ENCODE measurements around the gene C2orf68. TPM values are rescaled to one million over a fixed set of nuclear protein-coding genes. Genes with fewer than 3 reads are reported as not detected.

C2orf68 gene
- total and polyA plus RNA-seq, 9 of the 15 experiments (the other 6 are each of a cell fraction or from before 2014, with no cell fraction given), result 22.1 to 50.0 (median 31.8) TPM

- TF ChIP-seq AFF4 (CRISPR knock-in tag; IDR thresholded peaks at IDR 0.05) (no peak), TBL1XR1 (IDR thresholded peaks at IDR 0.05; ENCODE audit: low read length in 2 of 2) (no peak), ZSCAN32 (CRISPR knock-in tag; IDR thresholded peaks at IDR 0.05) (no peak), ZNF347 (CRISPR knock-in tag; IDR thresholded peaks at IDR 0.05; ENCODE audit: low read depth) (no peak), FOXA1 (IDR thresholded peaks at IDR 0.05; ENCODE audit: borderline replicate concordance) (no peak), CAMTA2 (CRISPR knock-in tag; conservative IDR thresholded peaks at IDR 0.05) (0 out of 2 replicates have a peak, but pooled peaks have one; percentile 43), ETV1 (tag; conservative IDR thresholded peaks at IDR 0.05; ENCODE audit: low read depth) (peak; percentile 89), YBX1 (IDR thresholded peaks at IDR 0.05) (no peak), SRSF1 (IDR thresholded peaks at IDR 0.05; ENCODE audit: low read depth, low read length) (no peak), TCF7L2 (IDR thresholded peaks at IDR 0.05; ENCODE audit: low read depth, low read length) (no peak), CBX8 (IDR thresholded peaks at IDR 0.05; ENCODE audit: borderline replicate concordance, extremely low read depth, low read depth, low read length, poor library complexity, severe bottlenecking) (no peak), RCOR1 (IDR thresholded peaks at IDR 0.05; ENCODE audit: borderline replicate concordance in 1 of 2, low read depth in 2 of 2, low read length in 2 of 2) (no peak; a peak in 1 of 4 replicates), ETS1 (conservative IDR thresholded peaks at IDR 0.05; ENCODE audit: control insufficient read depth, low read depth, low read length) (0 out of 2 replicates have a peak, but pooled peaks have one; percentile 7), E2F1 (CRISPR knock-in tag; IDR thresholded peaks at IDR 0.05) (no peak), ATF4 (CRISPR knock-in tag; IDR thresholded peaks at IDR 0.05) (no peak), GTF2F1 (IDR thresholded peaks at IDR 0.05; ENCODE audit: low read depth, low read length) (0 out of 2 replicates have a peak, but pooled peaks have one; percentile 75), USF1 (CRISPR knock-in tag; IDR thresholded peaks at IDR 0.05) (no peak)
Measured at GRCh38 chr2:85611705-85612587, at the start of gene C2orf68 (continued).
